HEK293 (cell line): ENCODE results near the gene DSCAML1.

Source experiments
- CTCF ChIA-PET: fragments of 350-600 bp; formaldehyde crosslinking; extraction: SDS; loops from one replicate; lab custom pipeline; 2021; ENCODE audit warnings: antibody characterized with exemption; lab: Yijun Ruan, JAX
- POLR2A ChIA-PET: fragments of 300-600 bp; formaldehyde crosslinking; extraction: SDS; loops from one replicate; lab custom pipeline; 2020; ENCODE audit warnings: antibody characterized with exemption, inconsistent platforms; lab: Yijun Ruan, JAX
- H3K27ac ChIP-seq: fragments of 200-500 bp; sonication (Bioruptor generic); 2 replicates; pipeline ENCODE4 v1.5.1; 2014; ENCODE audit warnings: low read depth, low read length, control low read depth, inconsistent platforms; ENCODE audit errors: extremely low read depth
- H3K36me3 ChIP-seq, 2 experiments: fragments of 200-500 bp in 1 of 2; sonication (Bioruptor generic) in 1 of 2; 1 replicate in 1 of 2; 2 replicates in 1 of 2; pipeline ENCODE4 v1.5.1; 2014 to 2017; ENCODE audit warnings: inconsistent platforms in 2 of 2, low read length in 2 of 2; ENCODE audit not compliant: control insufficient read depth in 2 of 2, insufficient read depth in 1 of 2
- H3K4me1 ChIP-seq: fragments of 200-500 bp; sonication (Bioruptor generic); 2 replicates; pipeline ENCODE4 v1.5.1; 2014; ENCODE audit warnings: mild to moderate bottlenecking, low read length, inconsistent platforms; ENCODE audit not compliant: control insufficient read depth, insufficient read depth
- H3K4me3 ChIP-seq: 2 replicates; pipeline ENCODE4 v1.5.1; 2011; ENCODE audit warnings: low read depth, mild to moderate bottlenecking, control low read depth, low read length, moderate library complexity
- H3K9me3 ChIP-seq: fragments of 200-500 bp; sonication (Bioruptor generic); 2 replicates; pipeline ENCODE4 v1.5.1; 2014; ENCODE audit warnings: low read depth, low read length, inconsistent platforms; ENCODE audit not compliant: control insufficient read depth, insufficient read depth
- ELK4 ChIP-seq: IDR thresholded peaks from 2 replicates; pipeline ENCODE4 v1.6.1; 2011; ENCODE audit warnings: mild to moderate bottlenecking, low read depth, low read length, borderline replicate concordance
- FEZF1 ChIP-seq: fragments of 450-650 bp; formaldehyde crosslinking; IDR thresholded peaks from 2 replicates; pipeline ENCODE4 v1.5.1; 2016; ENCODE audit warnings: missing biosample characterization, missing genetic modification characterization
- SCRT2 ChIP-seq: fragments of 450-650 bp; formaldehyde crosslinking; IDR thresholded peaks from 2 replicates; pipeline ENCODE4 v1.5.1; 2016; ENCODE audit warnings: missing biosample characterization, missing genetic modification characterization
- YY2 ChIP-seq: fragments of 450-650 bp; formaldehyde crosslinking; IDR thresholded peaks from 2 replicates; pipeline ENCODE4 v1.5.1; 2016; ENCODE audit warnings: missing biosample characterization, missing genetic modification characterization
- ZBTB44 ChIP-seq: fragments of 450-650 bp; IDR thresholded peaks from 2 replicates; pipeline ENCODE4 v1.5.1; 2018; ENCODE audit warnings: missing biosample characterization, mild to moderate bottlenecking, missing genetic modification characterization
- ZNF114 ChIP-seq: fragments of 450-650 bp; formaldehyde crosslinking; IDR thresholded peaks from 2 replicates; pipeline ENCODE4 v1.5.0; 2017; ENCODE audit warnings: missing biosample characterization, missing genetic modification characterization
- ZNF280C ChIP-seq: fragments of 450-650 bp; formaldehyde crosslinking; IDR thresholded peaks from 2 replicates; pipeline ENCODE4 v1.5.1; 2016; ENCODE audit warnings: missing biosample characterization, missing genetic modification characterization
- ZNF488 ChIP-seq: fragments of 450-650 bp; formaldehyde crosslinking; IDR thresholded peaks from 2 replicates; pipeline ENCODE4 v1.5.1; 2016; ENCODE audit warnings: missing biosample characterization, missing genetic modification characterization
- ZNF692 ChIP-seq: fragments of 450-650 bp; formaldehyde crosslinking; IDR thresholded peaks from 2 replicates; pipeline ENCODE4 v1.5.1; 2016; ENCODE audit warnings: missing biosample characterization, missing genetic modification characterization
- ZSCAN30 ChIP-seq: fragments of 450-650 bp; IDR thresholded peaks from 2 replicates; pipeline ENCODE4 v1.5.1; 2018; ENCODE audit warnings: missing biosample characterization, mild to moderate bottlenecking, missing genetic modification characterization, moderate library complexity
- TF ChIP-seq, protein P1 (sequence below): fragments of 450-650 bp; formaldehyde crosslinking; IDR thresholded peaks from 2 replicates; pipeline ENCODE4 v1.5.1; 2017; ENCODE audit warnings: missing biosample characterization, missing genetic modification characterization

The DSCAML1 gene

DNA sequence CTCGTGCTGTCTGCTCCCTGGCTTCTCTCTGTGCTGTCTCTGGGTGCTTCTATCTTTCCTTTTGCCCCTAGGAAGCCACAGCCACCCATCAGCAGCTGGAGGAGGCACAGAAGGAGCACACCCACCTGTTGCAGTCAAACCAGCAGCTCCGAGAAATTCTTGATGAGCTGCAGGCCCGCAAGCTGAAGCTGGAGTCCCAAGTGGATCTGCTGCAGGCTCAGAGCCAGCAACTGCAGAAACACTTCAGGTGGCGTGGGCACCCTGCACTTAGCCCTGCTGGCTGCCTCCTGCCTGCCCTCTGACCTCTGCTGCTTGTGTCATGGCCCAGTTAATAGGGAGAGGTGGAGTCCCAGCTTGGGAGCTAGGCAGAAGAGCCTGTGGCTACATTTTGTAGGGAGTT lies 401.5 kb downstream of the DSCAML1 start:
- H3K4me1 ChIP-seq = no peaks in the 10 kb centered on the region
- H3K4me3 ChIP-seq = no peak overlapping the region
- H3K9me3 ChIP-seq = no peaks in the 10 kb centered on the region
- peaks cover 0 to 81% of the 10 kb centered on the region in 2 experiments; a peak in 2 of 3 replicates for H3K36me3 ChIP-seq
- CTCF ChIA-PET = no interaction called here
- POLR2A ChIA-PET = interaction anchor here (0.6 kb wide), 2 partner anchors 16 to 576 kb away, joined by 4 to 5 read pairs; no protein-coding TSS in a partner anchor
- no peak overlapping the region for H3K27ac ChIP-seq
- TF ChIP-seq SCRT2 (tag by site-specific recombination) (peak; percentile 78), ELK4 (no peak)

DNA sequence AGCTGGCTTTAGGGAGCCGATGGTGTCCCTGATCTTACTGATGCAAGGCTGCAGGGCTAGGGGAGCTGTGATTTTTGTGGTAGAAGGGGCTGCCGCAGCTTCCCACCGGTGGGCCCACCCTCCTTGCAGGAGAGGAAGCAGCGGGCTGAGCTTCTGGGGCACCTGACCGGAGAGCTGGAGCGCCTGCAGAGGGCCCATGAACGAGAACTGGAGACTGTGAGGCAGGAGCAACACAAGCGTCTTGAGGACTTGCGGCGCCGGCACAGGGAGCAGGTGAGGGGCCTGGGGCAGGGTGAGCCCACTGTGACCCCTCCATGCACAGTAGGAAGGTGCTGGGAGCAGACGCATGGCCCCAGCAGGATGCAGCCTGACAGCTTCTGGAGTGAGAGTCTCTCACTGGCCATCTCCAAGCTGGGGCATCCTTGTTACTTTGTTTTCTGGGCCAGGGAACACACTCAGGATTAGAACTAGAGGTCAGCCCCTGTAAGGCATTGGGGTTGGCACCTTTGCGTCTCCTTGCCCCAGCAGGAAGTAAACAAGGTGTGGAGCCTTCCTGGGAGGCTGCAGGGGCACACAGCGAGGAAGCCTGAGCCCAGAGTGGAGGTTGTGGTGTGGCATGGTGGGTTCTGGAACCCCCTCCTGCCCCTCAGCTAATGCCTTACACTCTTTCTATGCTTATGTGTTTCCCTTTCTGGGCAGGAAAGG lies 402.6 kb downstream of the DSCAML1 start:
- H3K27ac ChIP-seq = no peak overlapping the region
- H3K9me3 ChIP-seq = no peaks in the 10 kb centered on the region
- CTCF ChIA-PET = interaction anchor here (0.7 to 0.9 kb wide), 2 partner anchors 9 to 162 kb away, joined by 3 to 4 read pairs; partner anchors contain the start of gene PCSK7
- no peaks in the 10 kb centered on the region for H3K4me1 ChIP-seq
- POLR2A ChIA-PET = no interaction called here
- H3K36me3 ChIP-seq = peaks cover 0 to 89% of the 10 kb centered on the region in 2 experiments; a peak in 2 of 3 replicates
- no peak overlapping the region for H3K4me3 ChIP-seq
- TF ChIP-seq ZSCAN30 (tag by site-specific recombination) (no peak), YY2 (tag by site-specific recombination) (no peak), ZNF114 (tag by site-specific recombination) (no peak), FEZF1 (tag by site-specific recombination) (no peak), ZBTB44 (tag by site-specific recombination) (no peak), ZNF488 (tag by site-specific recombination) (no peak), ZNF280C (no peak), ZNF692 (tag by site-specific recombination) (no peak)
- TF ChIP-seq, protein P1, sequence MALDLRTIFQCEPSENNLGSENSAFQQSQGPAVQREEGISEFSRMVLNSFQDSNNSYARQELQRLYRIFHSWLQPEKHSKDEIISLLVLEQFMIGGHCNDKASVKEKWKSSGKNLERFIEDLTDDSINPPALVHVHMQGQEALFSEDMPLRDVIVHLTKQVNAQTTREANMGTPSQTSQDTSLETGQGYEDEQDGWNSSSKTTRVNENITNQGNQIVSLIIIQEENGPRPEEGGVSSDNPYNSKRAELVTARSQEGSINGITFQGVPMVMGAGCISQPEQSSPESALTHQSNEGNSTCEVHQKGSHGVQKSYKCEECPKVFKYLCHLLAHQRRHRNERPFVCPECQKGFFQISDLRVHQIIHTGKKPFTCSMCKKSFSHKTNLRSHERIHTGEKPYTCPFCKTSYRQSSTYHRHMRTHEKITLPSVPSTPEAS = no peak
